ENCODE measurements around the gene FFAR3. TPM values are rescaled to one million over a fixed set of nuclear protein-coding genes. Genes with fewer than 3 reads are reported as not detected.

The FFAR3 gene
- polyA plus RNA-seq, result not detected in 3 replicates
- polyA plus RNA-seq (2011; ENCODE audit: low read depth), result not detected
- not detected in 2 replicates for polyA plus RNA-seq (2011; cell fraction: cytosol; rRNA removed)
- not detected in 2 replicates for polyA plus RNA-seq (2011; cell fraction: nucleus; rRNA removed)
- not detected in 2 replicates for polyA plus RNA-seq (2012; ENCODE audit: low replicate concordance)
- polyA minus RNA-seq, result not detected in 3 replicates
- not detected for polyA minus RNA-seq (2011; cell fraction: cytosol; rRNA and poly(A)+ RNA removed)
- not detected in 2 replicates for polyA minus RNA-seq (2011; cell fraction: nucleus; rRNA and poly(A)+ RNA removed)

- no peak within 1 kb of the TSS for H3K4me3 ChIP-seq (ENCODE audit: control insufficient read depth in 2 of 3, extremely low read depth in 1 of 3, insufficient read depth in 2 of 3, low read depth in 1 of 3, low read length in 3 of 3)
- no peak for FAIRE-seq
- H3K27ac ChIP-seq (ENCODE audit: control insufficient read depth, insufficient read depth, low read length), result no peak within 1 kb of the TSS
- H3K27me3 ChIP-seq (ENCODE audit: control insufficient read depth, extremely low read depth, insufficient read depth, low read length), result peaks cover 10% of the 10 kb centered on the region
- no peaks in the 10 kb centered on the region for H3K4me1 ChIP-seq (ENCODE audit: control insufficient read depth, extremely low read depth, insufficient read depth, low read length)
- no peak for DNase-seq (ENCODE audit: low read depth, low spot score)
- H3K4me2 ChIP-seq (ENCODE audit: control insufficient read depth, extremely low read depth, insufficient read depth, low read depth, low read length), result no peak within 1 kb of the TSS
- dilution Hi-C loops (cut with MboI; ENCODE audit: extremely low pct_ligation_motif_present, low sequenced_read_pairs), result no loop called here
- no peak within 1 kb of the TSS for H3K9ac ChIP-seq (ENCODE audit: control insufficient read depth, extremely low read depth, insufficient read depth, low read length)
- H2AFZ ChIP-seq (ENCODE audit: control insufficient read depth, low read length), result no peak within 1 kb of the TSS
- H3K36me3 ChIP-seq (ENCODE audit: control insufficient read depth in 2 of 2, extremely low read depth in 1 of 2, insufficient read depth in 2 of 2, low read length in 2 of 2), result no peaks in the 10 kb centered on the region
- no peaks in the 10 kb centered on the region for H4K20me1 ChIP-seq (ENCODE audit: control insufficient read depth, extremely low read depth, insufficient read depth, low read length)
- no peaks in the 10 kb centered on the region for H3K79me2 ChIP-seq (ENCODE audit: control insufficient read depth, insufficient read depth, low read length)
- no peak for TF ChIP-seq EZH2 (IDR thresholded peaks at IDR 0.05; ENCODE audit: low read length)
- TF ChIP-seq CTCF (optimal IDR thresholded peaks at IDR 0.05 in 1 of 3, IDR thresholded peaks at IDR 0.05 in 1 of 3, conservative IDR thresholded peaks at IDR 0.05 in 1 of 3; ENCODE audit: extremely low read depth in 1 of 3, insufficient read depth in 2 of 3, low read length in 3 of 3), result no peak
- no peaks in the 10 kb centered on the region for H3K9me1 ChIP-seq (ENCODE audit: control insufficient read depth, extremely low read depth, insufficient read depth, low read length)
- no peaks in the 10 kb centered on the region for H3K9me3 ChIP-seq (ENCODE audit: control insufficient read depth, low read depth, low read length)
Observed at GRCh38 chr19:35357867-35358573, at the start of gene FFAR3. FFAR3 (plus strand) TSS chr19:35358460; CDS start chr19:35358891, 431 bp downstream.

- TF ChIP-seq EZH2 (IDR thresholded peaks at IDR 0.05; ENCODE audit: low read length) (no peak), CTCF (optimal IDR thresholded peaks at IDR 0.05 in 1 of 3, IDR thresholded peaks at IDR 0.05 in 1 of 3, conservative IDR thresholded peaks at IDR 0.05 in 1 of 3; ENCODE audit: extremely low read depth in 1 of 3, insufficient read depth in 2 of 3, low read length in 3 of 3) (no peak)
- Histone ChIP-seq H3K27me3 (ENCODE audit: control insufficient read depth, extremely low read depth, insufficient read depth, low read length) (peaks cover 3% of the 10 kb centered on the region), H3K27ac (ENCODE audit: control insufficient read depth, insufficient read depth, low read length) (no peak overlapping the region), H4K20me1 (ENCODE audit: control insufficient read depth, extremely low read depth, insufficient read depth, low read length) (no peaks in the 10 kb centered on the region), H3K36me3 (ENCODE audit: control insufficient read depth in 2 of 2, extremely low read depth in 1 of 2, insufficient read depth in 2 of 2, low read length in 2 of 2) (no peaks in the 10 kb centered on the region), H2AFZ (ENCODE audit: control insufficient read depth, low read length) (no peak overlapping the region), H3K4me1 (ENCODE audit: control insufficient read depth, extremely low read depth, insufficient read depth, low read length) (peaks cover 5% of the 10 kb centered on the region), H3K4me3 (ENCODE audit: control insufficient read depth in 2 of 3, extremely low read depth in 1 of 3, insufficient read depth in 2 of 3, low read depth in 1 of 3, low read length in 3 of 3) (no peak overlapping the region), H3K9me1 (ENCODE audit: control insufficient read depth, extremely low read depth, insufficient read depth, low read length) (no peaks in the 10 kb centered on the region), H3K4me2 (ENCODE audit: control insufficient read depth, extremely low read depth, insufficient read depth, low read depth, low read length) (no peak overlapping the region), H3K79me2 (ENCODE audit: control insufficient read depth, insufficient read depth, low read length) (no peaks in the 10 kb centered on the region), H3K9me3 (ENCODE audit: control insufficient read depth, low read depth, low read length) (no peaks in the 10 kb centered on the region), H3K9ac (ENCODE audit: control insufficient read depth, extremely low read depth, insufficient read depth, low read length) (no peak overlapping the region)
- FAIRE-seq (no peak), DNase-seq (ENCODE audit: low read depth, low spot score) (no peak)
- dilution Hi-C loops (cut with MboI; ENCODE audit: extremely low pct_ligation_motif_present, low sequenced_read_pairs), result no loop called here
Observed at GRCh38 chr19:35308910-35309309, 49.4 kb upstream of the FFAR3 start.
